Renal pelvis (tissue), 12 donors: ENCODE data around the gene WARS2. TPM values are rescaled to one million over a fixed set of nuclear protein-coding genes. Genes with fewer than 3 reads are reported as not detected.
A peak's percentile ranks its signal among the peaks of the same experiment; 100 is the strongest.
"Not testable (repeated sequence)": the region's sequence is repeated elsewhere in the genome, so short reads cannot be mapped to it uniquely, and the experiment has no call there.

Source experiments
- DNase-seq: peaks from one replicate; pipeline ENCODE4 v3.0.0-alpha.2; 2013
- long read RNA-seq, 16 experiments: transcript quantifications; one replicate each; lab custom pipeline, GENCODE V29; 2026
- polyA plus RNA-seq, 3 donors: library from polyadenylated mRNA; unstranded; fragments of 120-200 nt; gene quantifications; one replicate each; pipeline ENCODE4 v1.2.1, GENCODE V29; 2013; ENCODE audit not compliant: insufficient read length in 3 of 3

The WARS2 gene
- 10 to 100 TPM; 19.5 to 23.0 (median 21.8) TPM for polyA plus RNA-seq
- long read RNA-seq, donor 1, partial matches to known transcripts, result 0 of 2 reads
- long read RNA-seq, donor 1, other reads (novel, unspliced or antisense), result 0 of 2 reads
- long read RNA-seq, donor 2, transcript WARS2-201 (6 exons, 2,800 nt), result major isoform, 9 of 9 reads
- long read RNA-seq, donor 2, partial matches to known transcripts, result 0 of 9 reads
- long read RNA-seq, donor 2, other reads (novel, unspliced or antisense), result 0 of 9 reads
- long read RNA-seq, donor 3, transcript WARS2-201 (6 exons, 2,800 nt), result major isoform, 6 of 16 reads
- long read RNA-seq, donor 3, partial matches to known transcripts, result 7 of 16 reads
- long read RNA-seq, donor 3, other reads (novel, unspliced or antisense), result 0 of 16 reads
- long read RNA-seq, donor 4, transcript WARS2-201 (6 exons, 2,800 nt), result major isoform, 5 of 6 reads
- long read RNA-seq, donor 4, partial matches to known transcripts, result 0 of 6 reads
- long read RNA-seq, donor 4, other reads (novel, unspliced or antisense), result 0 of 6 reads
- long read RNA-seq, donor 5, partial matches to known transcripts, result 0 of 1 reads
- long read RNA-seq, donor 5, other reads (novel, unspliced or antisense), result 0 of 1 reads
- long read RNA-seq, donor 6, partial matches to known transcripts, result 0 of 3 reads
- long read RNA-seq, donor 6, other reads (novel, unspliced or antisense), result 0 of 3 reads
- long read RNA-seq, donor 7, transcript WARS2-201 (6 exons, 2,800 nt), result major isoform, 8 of 11 reads
- long read RNA-seq, donor 7, partial matches to known transcripts, result 0 of 11 reads
- long read RNA-seq, donor 7, other reads (novel, unspliced or antisense), result 0 of 11 reads
- long read RNA-seq, donor 8, partial matches to known transcripts, result 0 of 1 reads
- long read RNA-seq, donor 8, other reads (novel, unspliced or antisense), result 0 of 1 reads
- long read RNA-seq, donor 9, partial matches to known transcripts, result 0 of 3 reads
- long read RNA-seq, donor 9, other reads (novel, unspliced or antisense), result 0 of 3 reads
- long read RNA-seq, donor 10, transcript WARS2-201 (6 exons, 2,800 nt), result major isoform, 5 of 5 reads
- long read RNA-seq, donor 10, partial matches to known transcripts, result 0 of 5 reads
- long read RNA-seq, donor 10, other reads (novel, unspliced or antisense), result 0 of 5 reads
- long read RNA-seq, donor 11, partial matches to known transcripts, result 0 of 4 reads
- long read RNA-seq, donor 11, other reads (novel, unspliced or antisense), result 0 of 4 reads
- long read RNA-seq, donor 12, transcript WARS2-201 (6 exons, 2,800 nt), result major isoform, 8 of 10 reads
- long read RNA-seq, donor 12, partial matches to known transcripts, result 0 of 10 reads
- long read RNA-seq, donor 12, other reads (novel, unspliced or antisense), result 0 of 10 reads
- long read RNA-seq, donor 13, transcript WARS2-201 (6 exons, 2,800 nt), result major isoform, 5 of 5 reads
- long read RNA-seq, donor 13, partial matches to known transcripts, result 0 of 5 reads
- long read RNA-seq, donor 13, other reads (novel, unspliced or antisense), result 0 of 5 reads
- long read RNA-seq, donor 14, result 0 reads
- long read RNA-seq, donor 15, transcript WARS2-201 (6 exons, 2,800 nt), result major isoform, 7 of 7 reads
- long read RNA-seq, donor 15, partial matches to known transcripts, result 0 of 7 reads
- long read RNA-seq, donor 15, other reads (novel, unspliced or antisense), result 0 of 7 reads
- long read RNA-seq, donor 16, partial matches to known transcripts, result 0 of 3 reads
- long read RNA-seq, donor 16, other reads (novel, unspliced or antisense), result 0 of 3 reads

- peak; percentile 98 for DNase-seq
These were observed at the start of gene WARS2 for GRCh38 chr1:119140177-119141019. Gene WARS2, minus strand, starts transcription at chr1:119140653. Its CDS starts 9 bp downstream, at chr1:119140644.

GRCh38 chr1:119188926-119189325 lies 48.5 kb upstream of the WARS2 start:
- no peak for DNase-seq

DNA sequence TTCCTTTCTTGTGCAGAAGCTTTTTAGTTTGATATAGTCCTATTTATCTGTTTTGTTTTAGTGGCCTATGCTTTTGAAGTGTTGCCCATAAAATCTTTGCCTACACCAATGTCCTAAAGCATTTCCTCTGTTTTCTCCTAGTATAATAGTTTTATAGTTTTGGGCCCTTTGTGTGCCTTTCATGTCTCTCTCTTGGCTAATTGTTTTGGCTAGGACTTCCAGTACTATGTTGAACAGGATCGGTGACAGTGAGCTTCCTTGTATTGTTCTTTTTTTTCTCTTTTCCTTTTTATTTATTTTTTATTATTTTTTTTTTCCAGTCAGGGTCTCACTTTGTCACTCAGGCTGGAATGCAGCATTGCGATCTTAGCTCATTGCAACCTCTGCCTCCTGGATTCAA lies 47.0 kb upstream of the WARS2 start:
- no peak for DNase-seq

DNA sequence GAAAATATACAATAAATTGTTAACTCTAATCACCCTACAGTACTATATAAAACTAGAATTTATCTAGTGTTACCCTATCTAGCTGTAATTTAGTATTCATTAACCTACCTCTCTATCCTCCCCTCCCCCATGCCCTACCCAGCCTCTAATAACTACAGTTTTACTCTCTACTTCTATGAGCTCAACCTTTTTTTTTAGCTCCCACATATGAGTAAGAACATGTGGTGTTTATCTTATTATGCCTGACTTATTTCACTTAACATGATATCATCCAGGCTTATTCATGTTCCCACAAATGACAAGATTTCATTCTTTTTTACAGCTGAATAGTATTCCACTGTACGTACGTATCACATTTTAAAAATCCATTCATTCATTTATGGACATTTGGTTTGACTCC lies 46.0 kb upstream of the WARS2 start:
- DNase-seq, result no peak

- no peak for DNase-seq
These were observed 44.5 kb upstream of the WARS2 start for GRCh38 chr1:119184972-119185371.

DNA sequence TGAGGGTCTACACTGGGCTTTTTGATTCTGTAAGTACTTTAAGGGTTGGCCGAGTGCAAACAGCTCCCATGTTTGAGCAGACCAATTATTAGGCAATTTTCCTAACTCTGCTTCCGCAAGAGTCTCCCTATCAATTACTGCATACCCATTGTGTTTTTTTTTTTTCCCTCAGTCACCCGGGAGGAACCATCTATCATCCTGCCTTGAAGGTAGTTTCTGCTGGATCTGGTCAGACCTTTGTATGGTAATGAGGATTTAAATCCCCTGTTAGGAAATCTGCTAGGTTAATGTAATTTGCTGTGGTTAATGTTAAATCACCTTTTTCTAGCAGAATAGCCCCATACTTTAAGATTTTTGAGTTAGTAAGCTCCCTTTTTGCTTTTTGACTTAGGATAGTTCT lies 40.8 kb upstream of the WARS2 start:
- DNase-seq, result no peak

GRCh38 chr1:119179051-119179450 lies 38.6 kb upstream of the WARS2 start:
- DNase-seq, result no peak

GRCh38 chr1:119172927-119173326 lies 32.5 kb upstream of the WARS2 start:
- DNase-seq, result not testable (repeated sequence)

GRCh38 chr1:119171381-119172010 lies 31.0 kb upstream of the WARS2 start:
- not testable (repeated sequence) for DNase-seq

GRCh38 chr1:119163396-119163795 lies 22.9 kb upstream of the WARS2 start:
- DNase-seq, result no peak

DNA sequence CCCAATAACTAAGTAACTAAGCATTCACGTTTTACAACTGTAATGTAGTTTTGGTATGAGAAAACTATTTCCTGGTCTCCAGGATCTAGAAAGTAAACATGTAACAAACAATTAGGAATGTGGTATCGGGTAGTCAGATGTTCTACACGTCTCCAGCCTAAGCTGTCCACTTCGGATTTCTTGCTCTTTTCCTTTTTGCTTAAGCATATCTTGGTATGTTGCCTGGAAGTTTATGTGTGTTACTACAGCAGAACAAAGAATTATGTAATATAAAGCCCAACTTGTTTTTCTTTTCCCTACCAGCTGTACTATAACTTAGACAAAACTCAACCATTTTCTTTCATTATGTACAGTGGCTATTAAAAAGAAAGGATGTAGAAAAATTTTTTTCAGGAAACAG lies 20.4 kb upstream of the WARS2 start:
- peak; percentile 39 for DNase-seq

GRCh38 chr1:119160409-119160808 lies 20.0 kb upstream of the WARS2 start:
- no peak for DNase-seq

DNA sequence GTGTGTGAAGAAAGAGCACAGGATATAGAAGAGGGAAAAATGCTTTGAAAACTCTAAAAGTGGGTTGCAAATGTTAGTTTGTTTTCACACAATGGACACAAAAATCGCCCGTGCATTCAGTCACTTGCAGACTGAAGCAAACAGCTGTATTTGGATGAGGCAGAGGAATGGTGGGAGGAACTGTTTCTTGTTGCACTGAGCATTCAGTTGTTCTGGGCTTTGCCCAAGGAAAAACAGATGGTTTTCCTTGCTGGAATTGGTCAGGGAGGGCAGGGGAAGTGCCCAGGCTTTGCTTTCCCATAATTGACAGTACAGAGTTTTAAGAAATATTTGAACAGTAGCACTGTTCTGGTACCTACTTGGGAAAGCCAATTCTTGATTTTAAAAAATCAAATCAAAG lies 19.5 kb upstream of the WARS2 start:
- DNase-seq, result no peak

GRCh38 chr1:119159111-119159510 lies 18.7 kb upstream of the WARS2 start:
- DNase-seq, result no peak

DNA sequence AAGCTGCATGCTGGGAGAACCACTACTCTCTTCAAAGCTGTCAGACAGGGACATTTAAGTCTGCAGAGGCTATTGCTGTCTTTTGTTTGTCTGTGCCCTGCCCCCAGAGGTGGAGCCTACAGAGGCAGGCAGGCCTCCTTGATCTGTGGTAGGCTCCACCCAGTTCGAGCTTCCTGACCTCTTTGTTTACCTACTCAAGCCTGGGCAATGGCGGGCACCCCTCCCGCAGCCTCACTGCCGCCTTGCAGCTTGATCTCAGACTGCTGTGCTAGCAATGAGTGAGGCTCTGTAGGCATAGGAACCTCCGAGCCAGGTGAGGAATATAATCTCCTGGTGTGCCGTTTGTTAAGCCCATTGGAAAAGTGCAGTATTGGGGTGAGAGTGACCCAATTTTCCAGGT lies 16.3 kb upstream of the WARS2 start:
- DNase-seq, result not testable (repeated sequence)

- DNase-seq, result not testable (repeated sequence)
These were observed 14.6 kb upstream of the WARS2 start for GRCh38 chr1:119155069-119155468.

- no peak for DNase-seq
These were observed 9.7 kb upstream of the WARS2 start for GRCh38 chr1:119150150-119150549.

DNA sequence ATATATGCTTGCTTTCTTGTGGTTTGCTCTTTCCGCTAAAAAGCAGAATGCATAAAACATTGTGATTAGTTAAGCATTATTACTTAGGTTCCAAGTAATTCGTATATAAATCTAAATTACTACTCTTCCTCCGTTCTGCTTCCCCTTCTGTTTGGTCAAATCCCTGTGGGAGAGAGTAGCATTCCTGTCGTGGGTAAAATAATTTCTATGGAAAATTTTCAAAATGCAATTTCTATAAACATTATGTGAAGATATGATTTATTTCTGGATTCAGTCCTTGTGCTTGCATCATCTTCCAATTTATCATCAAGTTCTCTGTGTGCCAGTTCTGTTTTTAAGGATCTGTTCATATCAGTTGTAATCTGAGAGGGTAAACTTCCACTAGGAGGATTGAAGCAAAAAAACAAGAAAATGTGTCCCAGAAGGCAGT lies 7.2 kb upstream of the WARS2 start:
- DNase-seq, result no peak

DNA sequence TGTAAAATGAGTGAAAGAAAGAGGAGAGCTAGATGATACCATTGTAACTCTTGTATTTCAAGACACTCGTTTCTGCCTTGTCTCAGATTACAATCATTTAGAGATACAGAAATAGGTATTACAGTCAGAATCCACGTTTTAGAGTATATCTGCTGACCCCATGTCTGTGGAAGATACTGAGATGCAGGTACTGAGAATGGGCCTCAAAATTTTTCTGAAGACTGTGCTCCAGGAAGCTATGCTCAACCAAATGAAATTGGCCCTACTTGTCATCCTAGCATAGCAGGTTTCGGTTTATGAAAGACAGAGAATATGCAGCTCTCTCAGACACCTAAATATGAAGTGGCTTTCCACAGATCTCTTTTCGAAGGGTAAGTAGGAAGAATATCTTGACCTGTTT lies 6.0 kb upstream of the WARS2 start:
- DNase-seq, result no peak
